K562 (cell line): Measurements from ENCODE around the gene TSHR. TPM values are rescaled to one million over a fixed set of nuclear protein-coding genes. Genes with fewer than 3 reads are reported as not detected.

ENCODE experiments used
- ATAC-seq: fragments of 200-7000 bp; cut with Tn5 transposase; 3 replicates; pipeline ENCODE4 v1.9.1; 2020; ENCODE audit warnings: moderate library complexity
- BruUV-seq: library from RNA; stranded (reverse); fragments of 400-500 nt; replicated peaks from 2 replicates; lab custom pipeline; 2021; lab: Mats Ljungman, UMichigan
- CTCF ChIA-PET: fragments of 300-600 bp; formaldehyde crosslinking; extraction: SDS; loops from one replicate; lab custom pipeline; 2021; ENCODE audit warnings: low intra/inter-chr PET ratio; lab: Yijun Ruan, JAX
- POLR2A ChIA-PET: fragments of 300-600, 350-650 bp; sonication (Branson Sonifier 250); formaldehyde crosslinking; extraction: SDS; loops from one replicate; lab custom pipeline; 2021; ENCODE audit warnings: antibody characterized with exemption, inconsistent platforms; lab: Yijun Ruan, JAX
- DNase-seq, 4 experiments: peaks; one replicate each; pipeline versions ENCODE4 v3.0.0 to v3.0.0-alpha.2; 2011 to 2018; ENCODE audit warnings: low spot score in 3 of 4, mixed read lengths in 3 of 4; ENCODE audit errors: extremely low read depth in 1 of 4
- FAIRE-seq: peaks from 2 replicates; lab custom pipeline; 2011; peaks lifted over from hg19 to GRCh38; lab: Jason Lieb, UNC
- H2AFZ ChIP-seq: 2 replicates; pipeline ENCODE4 v1.6.0; 2011; ENCODE audit warnings: low read depth, low read length, control low read depth, inconsistent platforms
- H3K27ac ChIP-seq: fragments of 200-600 bp; 3 replicates; pipeline ENCODE4 v1.8.0; 2011; ENCODE audit warnings: low read depth, mild to moderate bottlenecking, control low read depth, inconsistent platforms, low read length, moderate library complexity, mixed read lengths; ENCODE audit errors: extremely low read depth
- H3K27me3 ChIP-seq, 2 experiments: fragments of 300-600 bp in 1 of 2; 2 replicates in 1 of 2; 3 replicates in 1 of 2; pipeline versions ENCODE4 v1.6.0 to v1.8.0; 2011; ENCODE audit warnings: inconsistent platforms in 2 of 2, low read length in 2 of 2, mild to moderate bottlenecking in 1 of 2, mixed read lengths in 1 of 2, moderate library complexity in 1 of 2; ENCODE audit not compliant: control insufficient read depth in 2 of 2, insufficient read depth in 2 of 2
- H3K36me3 ChIP-seq: fragments of 300-600 bp; 3 replicates; pipeline ENCODE4 v1.8.0; 2011; ENCODE audit warnings: mild to moderate bottlenecking, low read length, inconsistent platforms; ENCODE audit not compliant: control insufficient read depth, insufficient read depth
- H3K4me1 ChIP-seq, 2 experiments: fragments of 200-600 bp in 1 of 2; replicated peaks in 1 of 2; 2 replicates in 1 of 2; 3 replicates in 1 of 2; pipeline versions ENCODE4 v1.5.1 to v1.8.0; 2011; ENCODE audit warnings: inconsistent platforms in 2 of 2, low read length in 2 of 2, mild to moderate bottlenecking in 1 of 2, mixed read lengths in 1 of 2, moderate library complexity in 1 of 2; ENCODE audit not compliant: control insufficient read depth in 2 of 2, insufficient read depth in 2 of 2
- H3K4me2 ChIP-seq: 2 replicates; pipeline ENCODE4 v1.6.1; 2011; ENCODE audit warnings: low read length, control low read depth, inconsistent platforms, mixed read lengths; ENCODE audit not compliant: insufficient read depth
- H3K4me3 ChIP-seq: fragments of 200-600 bp; sonication (generic), shearing (Covaris generic); 2 replicates; pipeline ENCODE4 v1.5.1; 2016; ENCODE audit warnings: control low read depth, inconsistent platforms
- H3K79me2 ChIP-seq: fragments of 200-600 bp; 3 replicates; pipeline ENCODE4 v1.8.0; 2011; ENCODE audit warnings: low read length, inconsistent platforms; ENCODE audit not compliant: control insufficient read depth, insufficient read depth
- H3K9ac ChIP-seq, 2 experiments: 2 replicates each; pipeline versions ENCODE4 v1.6.0 to v1.6.1; 2011; ENCODE audit warnings: low read depth in 2 of 2, low read length in 2 of 2, control low read depth in 1 of 2, inconsistent platforms in 1 of 2, mild to moderate bottlenecking in 1 of 2, mixed read lengths in 1 of 2; ENCODE audit not compliant: insufficient read depth in 1 of 2
- H3K9me1 ChIP-seq: one replicate; pipeline ENCODE4 v1.6.0; 2011; ENCODE audit warnings: inconsistent platforms, mild to moderate bottlenecking, low read length, moderate library complexity; ENCODE audit not compliant: control insufficient read depth, insufficient read depth
- H3K9me3 ChIP-seq: replicated peaks from 2 replicates; pipeline ENCODE4 v1.5.1; 2011; ENCODE audit warnings: low read depth, low read length, inconsistent platforms; ENCODE audit not compliant: control insufficient read depth, insufficient read depth
- H4K20me1 ChIP-seq: replicated peaks from 2 replicates; pipeline ENCODE4 v1.6.1; 2011; ENCODE audit warnings: low read length, inconsistent platforms, mixed read lengths; ENCODE audit not compliant: control insufficient read depth, insufficient read depth
- KDM2B ChIP-seq: fragments of 250-450 bp; sonication (Bioruptor Pico); IDR thresholded peaks from 2 replicates; pipeline ENCODE4 v1.8.0; 2021; ENCODE audit warnings: mild to moderate bottlenecking, moderate library complexity
- RERE ChIP-seq: sonication (generic); formaldehyde crosslinking; IDR thresholded peaks from 2 replicates; pipeline ENCODE4 v1.8.0; 2023; ENCODE audit warnings: missing genetic modification reagents, mild to moderate bottlenecking, borderline replicate concordance
- TCFL5 ChIP-seq: fragments of 250-450 bp; sonication (Bioruptor Pico); conservative IDR thresholded peaks from 2 replicates; pipeline ENCODE4 v1.6.1; 2021; ENCODE audit warnings: mild to moderate bottlenecking, moderate library complexity, matching md5 sums
- U2AF2 ChIP-seq: fragments of 200-400 bp; formaldehyde crosslinking; optimal IDR thresholded peaks from 2 replicates; pipeline ENCODE3; 2017; ENCODE audit warnings: low read depth, mild to moderate bottlenecking, low read length
- ZNF408 ChIP-seq: fragments of 250-450 bp; sonication (Bioruptor Pico); IDR thresholded peaks from 2 replicates; pipeline ENCODE4 v1.4.0; 2020; ENCODE audit warnings: low read depth, mild to moderate bottlenecking, moderate library complexity
- ZSCAN32 ChIP-seq: fragments of 450-650 bp; formaldehyde crosslinking; IDR thresholded peaks from 2 replicates; pipeline ENCODE4 v1.4.0; 2020; ENCODE audit warnings: mild to moderate bottlenecking, moderate library complexity
- WGBS: fragments of 100-300 bp; shearing (Covaris generic); methylation state at CpG from one replicate; pipeline ENCODE4 v1.1.6; 2016; ENCODE audit warnings: low coverage, mixed read lengths; ENCODE audit not compliant: insufficient coverage; ENCODE audit errors: missing lambda C conversion rate; 5-methylcytosine and 5-hydroxymethylcytosine counted together
- in situ Hi-C: fragments of 300-500 bp; cut with MboI; formaldehyde crosslinking; loops from 4 replicates; pipeline ENCODE4 v1.15.0; 2018; ENCODE audit warnings: inconsistent platforms, mixed read lengths
- intact Hi-C: fragments of 100-400 bp; cut with micrococcal nuclease; formaldehyde crosslinking; loops from 2 replicates; pipeline ENCODE4 v1.14.2; 2022
- polyA plus RNA-seq, 8 experiments: library from polyadenylated mRNA; depleted of rRNA in 4 of 8; stranded (reverse) in 5 of 8; unstranded in 3 of 8; fragments of >200 nt; fragmentation: Nextera tagmentation in 2 of 8; fragmentation: Illumina TruSeq in 1 of 8; extraction: Ambion mirVana in 2 of 8; extraction: Trizol in 1 of 8; gene quantifications; 2 replicates each; pipeline versions ENCODE4 v1.2.1 to v1.2.3, GENCODE V29; 2011 to 2014; ENCODE audit warnings: inconsistent platforms in 1 of 8, missing spikeins in 1 of 8
- total RNA-seq, 7 experiments: library from RNA; depleted of rRNA in 6 of 7; stranded (reverse); fragments of >200 nt in 6 of 7; fragmentation: Illumina TruSeq in 2 of 7; extraction: Trizol in 2 of 7; gene quantifications; 2 replicates each; pipeline versions ENCODE4 v1.2.1 to v1.2.3, GENCODE V29; 2011 to 2021; ENCODE audit warnings: low replicate concordance in 1 of 7
- TF ChIP-seq, protein P1 (sequence below), 2 experiments: fragments of 150-350 bp in 1 of 2; IDR thresholded peaks; 2 replicates each; pipeline ENCODE4 v1.6.1; 2012 to 2016; ENCODE audit warnings: low read depth in 2 of 2, low read length in 2 of 2, mild to moderate bottlenecking in 1 of 2, moderate library complexity in 1 of 2
- TF ChIP-seq, protein P2 (sequence below): fragments of 250-450 bp; sonication (Bioruptor Pico); IDR thresholded peaks from 2 replicates; pipeline ENCODE4 v1.5.0; 2021; ENCODE audit warnings: mild to moderate bottlenecking, borderline replicate concordance

The TSHR gene
- total and polyA plus RNA-seq, 9 of the 15 experiments (the other 6 are each of a cell fraction or from before 2014, with no cell fraction given) = 0.01 to 0.10 TPM; not detected in 7

- TF ChIP-seq RERE (CRISPR knock-in tag) (no peak), ZNF408 (CRISPR knock-in tag) (no peak), U2AF2 (no peak)
These were observed 206.3 kb downstream of the TSHR start (continued) for GRCh38 chr14:81161749-81162148.

GRCh38 chr14:81162941-81163340 lies 207.5 kb downstream of the TSHR start:
- H3K4me2 ChIP-seq = no peak overlapping the region
- intact Hi-C loops = no loop called here
- TF ChIP-seq ZSCAN32 (CRISPR knock-in tag) (no peak), TCFL5 (no peak), KDM2B (CRISPR knock-in tag) (no peak)
- TF ChIP-seq, protein P1, sequence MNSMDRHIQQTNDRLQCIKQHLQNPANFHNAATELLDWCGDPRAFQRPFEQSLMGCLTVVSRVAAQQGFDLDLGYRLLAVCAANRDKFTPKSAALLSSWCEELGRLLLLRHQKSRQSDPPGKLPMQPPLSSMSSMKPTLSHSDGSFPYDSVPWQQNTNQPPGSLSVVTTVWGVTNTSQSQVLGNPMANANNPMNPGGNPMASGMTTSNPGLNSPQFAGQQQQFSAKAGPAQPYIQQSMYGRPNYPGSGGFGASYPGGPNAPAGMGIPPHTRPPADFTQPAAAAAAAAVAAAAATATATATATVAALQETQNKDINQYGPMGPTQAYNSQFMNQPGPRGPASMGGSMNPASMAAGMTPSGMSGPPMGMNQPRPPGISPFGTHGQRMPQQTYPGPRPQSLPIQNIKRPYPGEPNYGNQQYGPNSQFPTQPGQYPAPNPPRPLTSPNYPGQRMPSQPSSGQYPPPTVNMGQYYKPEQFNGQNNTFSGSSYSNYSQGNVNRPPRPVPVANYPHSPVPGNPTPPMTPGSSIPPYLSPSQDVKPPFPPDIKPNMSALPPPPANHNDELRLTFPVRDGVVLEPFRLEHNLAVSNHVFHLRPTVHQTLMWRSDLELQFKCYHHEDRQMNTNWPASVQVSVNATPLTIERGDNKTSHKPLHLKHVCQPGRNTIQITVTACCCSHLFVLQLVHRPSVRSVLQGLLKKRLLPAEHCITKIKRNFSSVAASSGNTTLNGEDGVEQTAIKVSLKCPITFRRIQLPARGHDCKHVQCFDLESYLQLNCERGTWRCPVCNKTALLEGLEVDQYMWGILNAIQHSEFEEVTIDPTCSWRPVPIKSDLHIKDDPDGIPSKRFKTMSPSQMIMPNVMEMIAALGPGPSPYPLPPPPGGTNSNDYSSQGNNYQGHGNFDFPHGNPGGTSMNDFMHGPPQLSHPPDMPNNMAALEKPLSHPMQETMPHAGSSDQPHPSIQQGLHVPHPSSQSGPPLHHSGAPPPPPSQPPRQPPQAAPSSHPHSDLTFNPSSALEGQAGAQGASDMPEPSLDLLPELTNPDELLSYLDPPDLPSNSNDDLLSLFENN (IDR thresholded peaks at IDR 0.05; ENCODE audit: low read depth in 2 of 2, low read length in 2 of 2) = no peak
- TF ChIP-seq, protein P2, sequence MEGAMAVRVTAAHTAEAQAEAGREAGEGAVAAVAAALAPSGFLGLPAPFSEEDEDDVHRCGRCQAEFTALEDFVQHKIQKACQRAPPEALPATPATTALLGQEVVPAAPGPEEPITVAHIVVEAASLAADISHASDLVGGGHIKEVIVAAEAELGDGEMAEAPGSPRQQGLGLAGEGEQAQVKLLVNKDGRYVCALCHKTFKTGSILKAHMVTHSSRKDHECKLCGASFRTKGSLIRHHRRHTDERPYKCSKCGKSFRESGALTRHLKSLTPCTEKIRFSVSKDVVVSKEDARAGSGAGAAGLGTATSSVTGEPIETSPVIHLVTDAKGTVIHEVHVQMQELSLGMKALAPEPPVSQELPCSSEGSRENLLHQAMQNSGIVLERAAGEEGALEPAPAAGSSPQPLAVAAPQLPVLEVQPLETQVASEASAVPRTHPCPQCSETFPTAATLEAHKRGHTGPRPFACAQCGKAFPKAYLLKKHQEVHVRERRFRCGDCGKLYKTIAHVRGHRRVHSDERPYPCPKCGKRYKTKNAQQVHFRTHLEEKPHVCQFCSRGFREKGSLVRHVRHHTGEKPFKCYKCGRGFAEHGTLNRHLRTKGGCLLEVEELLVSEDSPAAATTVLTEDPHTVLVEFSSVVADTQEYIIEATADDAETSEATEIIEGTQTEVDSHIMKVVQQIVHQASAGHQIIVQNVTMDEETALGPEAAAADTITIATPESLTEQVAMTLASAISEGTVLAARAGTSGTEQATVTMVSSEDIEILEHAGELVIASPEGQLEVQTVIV (CRISPR knock-in tag) = no peak

More at GRCh38 chr14:81162941-81163340, 207.5 kb downstream of the TSHR start:
- DNase-seq (peak in 2 of 4 experiments; percentile 52 to 75), ATAC-seq (peak; percentile 72), FAIRE-seq (peak; percentile 75)
- H3K36me3 ChIP-seq = no peaks in the 10 kb centered on the region
- H4K20me1 ChIP-seq = no peaks in the 10 kb centered on the region
- H2AFZ ChIP-seq = no peak overlapping the region; the same call in 1 of the 2 replicates
- peak overlapping the region; percentile 61; the same call in 2 of the 3 replicates for H3K27ac ChIP-seq
- no peak overlapping the region for H3K9ac ChIP-seq
- no TSS peak for BruUV-seq
- WGBS = 7% methylated on average over 3 of the region's 3 CpGs
- ChIA-PET CTCF (interaction anchor here (0.7 to 1.3 kb wide), 2 partner anchors 166 to 167 kb away, joined by 3 to 4 read pairs; no protein-coding TSS in a partner anchor), POLR2A (interaction anchor here (0.6 to 1.1 kb wide), 2 partner anchors 10 to 13 kb away, joined by 3 read pairs; no protein-coding TSS in a partner anchor)
- no peaks in the 10 kb centered on the region for H3K9me3 ChIP-seq
- peaks cover 0 to 22% of the 10 kb centered on the region in 2 experiments; a peak in 3 of 5 replicates for H3K4me1 ChIP-seq
- no peak overlapping the region for H3K4me3 ChIP-seq
- H3K27me3 ChIP-seq = no peaks in the 10 kb centered on the region
- in situ Hi-C loops = no loop called here
- no peaks in the 10 kb centered on the region for H3K9me1 ChIP-seq
- H3K79me2 ChIP-seq = no peaks in the 10 kb centered on the region
